ENCODE results near the gene SLC13A1. TPM values are rescaled to one million over a fixed set of nuclear protein-coding genes. Genes with fewer than 3 reads are reported as not detected.

The SLC13A1 gene
- total and polyA plus RNA-seq, 4 experiments from 2014 or later: not detected

DNA sequence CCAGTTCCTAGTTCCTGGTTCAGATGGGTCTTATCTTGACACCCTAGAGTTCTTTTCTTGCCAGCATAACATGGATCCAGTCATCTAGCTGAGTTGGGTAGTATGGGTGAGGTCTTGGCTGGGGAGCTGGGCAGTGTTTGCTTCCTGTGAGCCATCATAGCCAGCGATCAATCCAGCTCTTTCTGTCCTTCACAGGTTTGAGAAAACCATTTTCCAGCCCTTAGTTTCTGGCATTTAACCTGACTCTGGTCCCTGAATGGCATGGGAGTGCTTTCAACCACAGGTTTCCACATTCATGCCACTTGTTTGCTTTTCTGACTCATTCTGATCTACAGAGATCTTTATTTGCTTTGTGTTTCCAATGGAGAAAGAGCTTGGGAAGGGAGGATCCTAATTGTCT lies 8.6 kb downstream of the SLC13A1 start:
- Mint-ChIP-seq H3K27me3 (no peaks in the 10 kb centered on the region), H3K9me3 (peaks cover 0 to 13% (median 4%) of the 10 kb centered on the region in 8 donors), H3K4me3 (no peak overlapping the region), H3K27ac (no peak overlapping the region), H3K36me3 (no peaks in the 10 kb centered on the region), H3K4me1 (no peaks in the 10 kb centered on the region)
- Histone ChIP-seq H3K36me3 (ENCODE audit: insufficient read depth, low read length) (no peaks in the 10 kb centered on the region), H3K4me3 (ENCODE audit: low read length in 2 of 2) (no peak overlapping the region), H3K27ac (ENCODE audit: low read depth, low read length) (no peak overlapping the region), H3K9me3 (ENCODE audit: control insufficient read depth in 1 of 2, low read length in 2 of 2) (no peaks in the 10 kb centered on the region), H3K4me1 (ENCODE audit: insufficient read depth, low read length) (no peaks in the 10 kb centered on the region), H3K27me3 (ENCODE audit: insufficient read depth, low read length) (no peaks in the 10 kb centered on the region)
- POLR2A ChIA-PET (ENCODE audit: partially characterized antibody): no interaction called here
- intact Hi-C loops (cut with micrococcal nuclease): no loop called here
- CTCF ChIA-PET (ENCODE audit: partially characterized antibody): no interaction called here
- no peak for DNase-seq

DNA sequence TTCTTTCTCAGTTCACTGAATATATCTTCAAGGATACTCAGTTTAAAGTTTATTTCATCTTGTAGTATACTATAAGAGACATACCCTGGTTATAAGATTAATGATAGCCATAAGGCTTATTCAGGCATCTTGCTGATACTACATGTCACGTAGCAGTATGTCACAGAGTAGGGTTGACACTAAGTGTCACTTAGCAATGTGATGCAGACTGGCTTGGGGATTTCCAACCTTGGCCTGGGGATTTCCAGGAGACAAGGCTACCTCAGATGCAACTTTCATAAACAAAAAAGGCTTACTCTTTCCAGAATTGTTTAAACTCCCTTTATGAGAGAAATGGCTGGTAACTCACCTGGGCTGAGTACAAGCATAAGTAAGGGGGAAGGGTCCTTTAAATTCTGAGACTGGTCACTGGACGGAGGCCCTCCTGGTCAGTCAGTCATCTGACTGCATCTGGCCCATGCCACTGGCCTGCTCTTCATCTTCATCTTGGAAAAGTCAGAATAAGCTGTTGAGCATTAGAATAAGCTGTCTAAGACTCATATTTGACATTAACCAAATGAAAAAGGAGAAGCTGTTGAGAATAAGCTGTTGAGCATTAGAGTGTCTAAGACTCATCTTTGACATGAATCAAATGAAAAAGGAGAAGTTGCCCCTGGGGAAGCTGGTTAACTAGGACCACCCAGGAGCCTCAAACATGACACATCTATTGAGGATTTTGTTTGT lies 9.5 kb downstream of the SLC13A1 start:
- Histone ChIP-seq H3K4me3 (ENCODE audit: low read length in 2 of 2) (no peak overlapping the region), H3K27me3 (ENCODE audit: insufficient read depth, low read length) (no peaks in the 10 kb centered on the region), H3K9me3 (ENCODE audit: control insufficient read depth in 1 of 2, low read length in 2 of 2) (no peaks in the 10 kb centered on the region), H3K27ac (ENCODE audit: low read depth, low read length) (no peak overlapping the region), H3K36me3 (ENCODE audit: insufficient read depth, low read length) (no peaks in the 10 kb centered on the region), H3K4me1 (ENCODE audit: insufficient read depth, low read length) (no peaks in the 10 kb centered on the region)
- Mint-ChIP-seq H3K4me3 (no peak overlapping the region), H3K9me3 (peaks cover 2 to 19% (median 5%) of the 10 kb centered on the region in 8 donors), H3K27ac (no peak overlapping the region), H3K27me3 (no peaks in the 10 kb centered on the region), H3K36me3 (no peaks in the 10 kb centered on the region), H3K4me1 (no peaks in the 10 kb centered on the region)
- intact Hi-C loops (cut with micrococcal nuclease): no loop called here
- POLR2A ChIA-PET (ENCODE audit: partially characterized antibody): no interaction called here
- no peak for DNase-seq
- CTCF ChIA-PET (ENCODE audit: partially characterized antibody): no interaction called here

DNA sequence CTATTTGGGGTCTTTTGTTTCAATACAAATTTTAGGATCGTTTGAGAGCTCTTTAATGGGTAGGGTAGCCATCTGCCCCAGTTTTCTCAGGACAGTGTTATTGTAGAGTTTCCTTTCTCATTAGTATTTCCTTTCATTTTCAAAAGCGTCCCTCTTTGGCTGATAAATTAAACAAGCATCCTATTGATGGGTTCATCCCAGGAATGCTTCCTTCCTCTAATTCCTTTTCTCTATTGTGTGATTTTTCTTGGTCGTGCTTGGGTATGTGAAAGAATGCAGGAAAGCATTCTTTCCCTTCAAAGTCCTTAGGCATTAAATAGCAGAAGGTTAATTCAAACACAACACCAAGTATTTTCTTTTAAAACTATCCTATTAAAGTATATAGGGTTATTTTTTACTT lies 14.0 kb downstream of the SLC13A1 start:
- ChIA-PET CTCF (ENCODE audit: partially characterized antibody) (no interaction called here), POLR2A (ENCODE audit: partially characterized antibody) (no interaction called here)
- no peaks in the 10 kb centered on the region for H3K27me3 ChIP-seq (ENCODE audit: insufficient read depth, low read length)
- no peaks in the 10 kb centered on the region for H3K36me3 Mint-ChIP-seq
- H3K4me1 Mint-ChIP-seq: no peaks in the 10 kb centered on the region
- H3K36me3 ChIP-seq (ENCODE audit: insufficient read depth, low read length): no peaks in the 10 kb centered on the region
- no peaks in the 10 kb centered on the region for H3K9me3 ChIP-seq (ENCODE audit: control insufficient read depth in 1 of 2, low read length in 2 of 2)
- peaks cover 2 to 19% (median 5%) of the 10 kb centered on the region in 8 donors for H3K9me3 Mint-ChIP-seq
- H3K27ac Mint-ChIP-seq: no peak overlapping the region
- no peak overlapping the region for H3K27ac ChIP-seq (ENCODE audit: low read depth, low read length)
- intact Hi-C loops (cut with micrococcal nuclease): no loop called here
- H3K4me3 ChIP-seq (ENCODE audit: low read length in 2 of 2): no peak overlapping the region
- no peaks in the 10 kb centered on the region for H3K27me3 Mint-ChIP-seq
- DNase-seq: no peak
- H3K4me1 ChIP-seq (ENCODE audit: insufficient read depth, low read length): no peaks in the 10 kb centered on the region
- no peak overlapping the region for H3K4me3 Mint-ChIP-seq

DNA sequence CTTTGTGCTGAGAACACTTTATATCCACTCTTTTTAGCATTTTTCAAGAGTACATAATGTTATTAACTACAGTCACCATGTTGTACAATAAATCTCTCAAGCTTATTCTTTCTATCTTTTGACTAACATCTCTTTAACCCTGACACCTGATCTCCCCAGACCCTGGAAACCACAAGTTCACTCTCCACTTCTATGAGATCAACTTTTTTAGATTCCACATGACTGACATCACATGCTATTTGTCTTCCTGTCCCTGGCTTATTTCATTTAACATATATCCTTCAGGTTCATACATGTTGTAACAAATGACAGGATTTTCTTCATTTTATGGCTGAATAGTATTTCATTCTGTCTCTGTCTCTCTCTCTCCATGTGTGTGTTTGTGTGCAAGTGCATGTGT lies 15.5 kb downstream of the SLC13A1 start:
- Histone ChIP-seq H3K9me3 (ENCODE audit: control insufficient read depth in 1 of 2, low read length in 2 of 2) (no peaks in the 10 kb centered on the region), H3K4me1 (ENCODE audit: insufficient read depth, low read length) (no peaks in the 10 kb centered on the region), H3K36me3 (ENCODE audit: insufficient read depth, low read length) (no peaks in the 10 kb centered on the region), H3K27ac (ENCODE audit: low read depth, low read length) (no peak overlapping the region), H3K27me3 (ENCODE audit: insufficient read depth, low read length) (no peaks in the 10 kb centered on the region), H3K4me3 (ENCODE audit: low read length in 2 of 2) (no peak overlapping the region)
- H3K4me1 Mint-ChIP-seq: no peaks in the 10 kb centered on the region
- POLR2A ChIA-PET (ENCODE audit: partially characterized antibody): no interaction called here
- no peak overlapping the region for H3K27ac Mint-ChIP-seq
- intact Hi-C loops (cut with micrococcal nuclease): no loop called here
- no peaks in the 10 kb centered on the region for H3K27me3 Mint-ChIP-seq
- CTCF ChIA-PET (ENCODE audit: partially characterized antibody): no interaction called here
- no peaks in the 10 kb centered on the region for H3K36me3 Mint-ChIP-seq
- no peak overlapping the region for H3K4me3 Mint-ChIP-seq
- DNase-seq: no peak
- peaks cover 1 to 17% (median 4%) of the 10 kb centered on the region in 8 donors for H3K9me3 Mint-ChIP-seq

DNA sequence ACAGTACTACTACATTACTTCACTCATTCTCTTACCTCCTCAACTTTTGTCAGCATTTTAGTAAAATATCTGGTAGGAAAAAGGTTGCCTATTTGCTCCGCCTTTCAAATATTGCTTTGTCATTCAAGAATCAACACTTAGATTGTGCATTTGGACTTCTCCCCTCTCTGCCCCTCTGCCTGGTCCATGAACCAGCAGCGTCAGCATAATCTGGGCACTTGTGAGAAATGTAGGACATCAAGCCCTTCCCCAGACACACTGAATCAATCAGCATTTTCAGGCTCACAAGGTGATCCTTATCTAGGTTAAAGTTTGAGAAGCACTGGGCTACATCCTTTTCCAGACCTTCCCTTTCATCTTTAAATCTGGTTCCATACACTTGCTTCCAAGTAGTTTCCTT lies 16.3 kb downstream of the SLC13A1 start:
- DNase-seq: no peak
- intact Hi-C loops (cut with micrococcal nuclease): no loop called here
- no peaks in the 10 kb centered on the region for H3K36me3 ChIP-seq (ENCODE audit: insufficient read depth, low read length)
- H3K9me3 ChIP-seq (ENCODE audit: control insufficient read depth in 1 of 2, low read length in 2 of 2): no peaks in the 10 kb centered on the region
- Mint-ChIP-seq H3K27ac (no peak overlapping the region), H3K36me3 (no peaks in the 10 kb centered on the region), H3K9me3 (peaks cover 0 to 15% (median 4%) of the 10 kb centered on the region in 8 donors), H3K27me3 (no peaks in the 10 kb centered on the region), H3K4me3 (no peak overlapping the region), H3K4me1 (no peaks in the 10 kb centered on the region)
- no peaks in the 10 kb centered on the region for H3K27me3 ChIP-seq (ENCODE audit: insufficient read depth, low read length)
- CTCF ChIA-PET (ENCODE audit: partially characterized antibody): no interaction called here
- POLR2A ChIA-PET (ENCODE audit: partially characterized antibody): no interaction called here
- no peaks in the 10 kb centered on the region for H3K4me1 ChIP-seq (ENCODE audit: insufficient read depth, low read length)
- H3K4me3 ChIP-seq (ENCODE audit: low read length in 2 of 2): no peak overlapping the region
- H3K27ac ChIP-seq (ENCODE audit: low read depth, low read length): no peak overlapping the region

DNA sequence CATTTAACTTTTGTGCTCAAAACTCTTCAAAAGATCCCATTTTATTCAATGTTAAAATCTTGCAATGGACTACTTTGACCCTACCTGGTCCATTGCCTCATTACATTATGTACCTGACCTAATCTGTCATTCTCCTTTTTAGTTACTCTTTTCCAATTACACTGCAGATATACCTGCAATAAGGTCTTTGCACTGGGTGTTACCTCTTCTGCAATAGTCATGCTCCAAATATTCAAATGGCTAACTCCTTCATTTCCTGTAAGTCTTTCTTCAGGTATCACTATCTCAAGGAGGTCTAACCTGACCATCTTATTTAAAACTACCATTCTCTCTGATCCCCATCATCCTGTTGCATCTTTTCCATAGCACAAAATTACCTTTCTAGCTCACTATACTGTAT lies 22.3 kb downstream of the SLC13A1 start:
- CTCF ChIA-PET (ENCODE audit: partially characterized antibody): no interaction called here
- H3K4me3 Mint-ChIP-seq: peak overlapping the region in 1 of 8 donors; percentile 11
- Histone ChIP-seq H3K4me3 (ENCODE audit: low read length in 2 of 2) (no peak overlapping the region), H3K27ac (ENCODE audit: low read depth, low read length) (no peak overlapping the region), H3K27me3 (ENCODE audit: insufficient read depth, low read length) (no peaks in the 10 kb centered on the region), H3K9me3 (ENCODE audit: control insufficient read depth in 1 of 2, low read length in 2 of 2) (no peaks in the 10 kb centered on the region), H3K4me1 (ENCODE audit: insufficient read depth, low read length) (no peaks in the 10 kb centered on the region), H3K36me3 (ENCODE audit: insufficient read depth, low read length) (no peaks in the 10 kb centered on the region)
- H3K9me3 Mint-ChIP-seq: peaks cover 0 to 6% (median 3%) of the 10 kb centered on the region in 8 donors
- no peak for DNase-seq
- H3K27me3 Mint-ChIP-seq: no peaks in the 10 kb centered on the region
- POLR2A ChIA-PET (ENCODE audit: partially characterized antibody): no interaction called here
- H3K36me3 Mint-ChIP-seq: no peaks in the 10 kb centered on the region
- no peak overlapping the region for H3K27ac Mint-ChIP-seq
- no peaks in the 10 kb centered on the region for H3K4me1 Mint-ChIP-seq
- intact Hi-C loops (cut with micrococcal nuclease): no loop called here

DNA sequence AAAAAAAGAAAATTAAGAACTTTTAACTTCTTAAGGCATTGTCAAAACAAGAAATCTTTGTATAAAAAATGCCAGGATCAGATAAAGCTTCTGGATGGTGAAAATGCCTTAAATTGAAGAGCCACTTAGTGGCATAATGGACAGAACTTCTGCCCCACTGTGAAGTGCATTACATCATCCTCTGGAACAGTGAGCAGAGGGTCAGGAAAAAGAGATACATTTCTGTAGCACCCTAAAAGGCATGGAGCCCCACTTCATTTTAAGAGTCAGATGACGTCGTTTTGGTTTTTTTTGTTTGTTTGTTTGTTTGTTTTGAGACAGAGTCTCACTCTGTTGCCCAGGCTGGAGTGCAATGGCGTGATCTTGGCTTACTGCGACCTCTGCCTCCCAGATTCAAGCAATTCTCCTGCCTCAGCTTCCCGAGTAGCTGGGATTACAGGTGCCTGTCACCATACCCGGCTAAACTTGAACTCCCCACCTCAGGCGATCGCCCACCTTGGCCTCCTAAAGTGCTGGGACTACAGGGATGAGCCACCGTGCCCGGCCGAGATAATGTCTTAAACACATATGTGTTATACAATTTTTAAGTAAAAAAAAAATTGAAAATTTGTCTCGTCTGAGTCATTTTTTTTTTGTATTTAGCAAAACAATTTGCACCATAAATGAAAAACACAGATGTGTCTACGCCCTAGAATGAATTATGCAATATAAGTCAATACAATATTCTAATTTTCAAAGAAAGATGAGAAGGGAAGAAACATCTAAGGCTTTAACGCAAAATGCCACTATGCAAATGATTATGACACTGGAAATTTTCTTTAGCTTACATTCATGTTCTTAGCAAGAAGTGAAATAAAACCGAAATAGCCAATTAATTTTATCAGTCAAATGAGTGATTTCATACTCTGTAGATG lies 29.2 kb downstream of the SLC13A1 start:
- Histone ChIP-seq H3K4me1 (ENCODE audit: insufficient read depth, low read length) (no peaks in the 10 kb centered on the region), H3K27me3 (ENCODE audit: insufficient read depth, low read length) (no peaks in the 10 kb centered on the region), H3K4me3 (ENCODE audit: low read length in 2 of 2) (no peak overlapping the region), H3K36me3 (ENCODE audit: insufficient read depth, low read length) (no peaks in the 10 kb centered on the region), H3K27ac (ENCODE audit: low read depth, low read length) (no peak overlapping the region), H3K9me3 (ENCODE audit: control insufficient read depth in 1 of 2, low read length in 2 of 2) (no peaks in the 10 kb centered on the region)
- Mint-ChIP-seq H3K4me3 (no peak overlapping the region), H3K27ac (no peak overlapping the region), H3K9me3 (peaks cover 0 to 5% (median 1%) of the 10 kb centered on the region in 8 donors), H3K4me1 (no peaks in the 10 kb centered on the region), H3K27me3 (no peaks in the 10 kb centered on the region), H3K36me3 (no peaks in the 10 kb centered on the region)
- CTCF ChIA-PET (ENCODE audit: partially characterized antibody): no interaction called here
- POLR2A ChIA-PET (ENCODE audit: partially characterized antibody): no interaction called here
- intact Hi-C loops (cut with micrococcal nuclease): no loop called here
- DNase-seq: no peak

All from CD4-positive, alpha-beta memory T cell (primary cell).